HG03558 (cell line): Measurements from ENCODE around the gene SOX5.

Source experiments
- ATAC-seq: cut with Tn5 transposase; IDR thresholded peaks from one replicate; pipeline ENCODE4 v1.9.1; 2021; ENCODE audit warnings: moderate number of reproducible peaks; ENCODE audit not compliant: unreplicated experiment; ENCODE audit errors: extremely low read depth

The SOX5 gene

GRCh38 chr12:23631786-23632377 lies 317.6 kb downstream of the SOX5 start:
- ATAC-seq, result no peak

GRCh38 chr12:23630524-23630923 lies 318.9 kb downstream of the SOX5 start:
- ATAC-seq, result no peak

- ATAC-seq, result no peak
Observed at GRCh38 chr12:23628806-23629205, 320.7 kb downstream of the SOX5 start.

- no peak for ATAC-seq
Observed at GRCh38 chr12:23626791-23627190, 322.7 kb downstream of the SOX5 start.

- no peak for ATAC-seq
Observed at GRCh38 chr12:23621900-23622299, 327.6 kb downstream of the SOX5 start.

- ATAC-seq, result no peak
Observed at GRCh38 chr12:23618718-23619117, 330.8 kb downstream of the SOX5 start.

- no peak for ATAC-seq
Observed at GRCh38 chr12:23617749-23618148, 331.7 kb downstream of the SOX5 start.

- no peak for ATAC-seq
Observed at GRCh38 chr12:23614280-23614679, 335.2 kb downstream of the SOX5 start.

GRCh38 chr12:23611320-23611719 lies 338.1 kb downstream of the SOX5 start:
- ATAC-seq, result no peak

GRCh38 chr12:23600919-23601318 lies 348.6 kb downstream of the SOX5 start:
- no peak for ATAC-seq

- ATAC-seq, result no peak
Observed at GRCh38 chr12:23596568-23596967, 352.9 kb downstream of the SOX5 start.

- no peak for ATAC-seq
Observed at GRCh38 chr12:23587833-23588559, 361.5 kb downstream of the SOX5 start.

- ATAC-seq, result no peak
Observed at GRCh38 chr12:23585782-23586163, 363.7 kb downstream of the SOX5 start.

- no peak for ATAC-seq
Observed at GRCh38 chr12:23585156-23585781, 364.2 kb downstream of the SOX5 start.

- ATAC-seq, result no peak
Observed at GRCh38 chr12:23581913-23582312, 367.6 kb downstream of the SOX5 start.

GRCh38 chr12:23579257-23579656 lies 370.2 kb downstream of the SOX5 start:
- no peak for ATAC-seq

GRCh38 chr12:23576372-23576771 lies 373.1 kb downstream of the SOX5 start:
- ATAC-seq, result peak; percentile 82

- ATAC-seq, result no peak
Observed at GRCh38 chr12:23569356-23569755, 380.1 kb downstream of the SOX5 start.

GRCh38 chr12:23566133-23566532 lies 383.3 kb downstream of the SOX5 start:
- no peak for ATAC-seq

- ATAC-seq, result no peak
Observed at GRCh38 chr12:23564451-23565152, 384.9 kb downstream of the SOX5 start.
